Transverse colon (tissue), 4 donors: ENCODE results near the gene FNDC4.

Experiments used
- EP300 ChIP-seq: sonication (generic); formaldehyde crosslinking; IDR thresholded peaks from one replicate; pipeline ENCODE4 v1.6.1; 2017; ENCODE audit warnings: antibody characterized with exemption, low read depth
- POLR2AphosphoS5 ChIP-seq, 3 donors: sonication (generic); formaldehyde crosslinking; IDR thresholded peaks; one replicate each; pipeline ENCODE4 v1.6.1; 2016; ENCODE audit warnings: antibody characterized with exemption in 3 of 3
- TF ChIP-seq, protein P1 (sequence below), 5 experiments: fragments of 200-600 bp in 3 of 5; fragments of 450-650 bp in 2 of 5; sonication (generic) in 3 of 5; IDR thresholded peaks; 1 replicate in 2 of 5; 2 replicates in 3 of 5; pipeline ENCODE4 v1.5.1; 2016 to 2017; ENCODE audit warnings: antibody characterized with exemption in 5 of 5, inconsistent platforms in 3 of 5, mild to moderate bottlenecking in 2 of 5, moderate library complexity in 1 of 5

- TF ChIP-seq, protein P1, sequence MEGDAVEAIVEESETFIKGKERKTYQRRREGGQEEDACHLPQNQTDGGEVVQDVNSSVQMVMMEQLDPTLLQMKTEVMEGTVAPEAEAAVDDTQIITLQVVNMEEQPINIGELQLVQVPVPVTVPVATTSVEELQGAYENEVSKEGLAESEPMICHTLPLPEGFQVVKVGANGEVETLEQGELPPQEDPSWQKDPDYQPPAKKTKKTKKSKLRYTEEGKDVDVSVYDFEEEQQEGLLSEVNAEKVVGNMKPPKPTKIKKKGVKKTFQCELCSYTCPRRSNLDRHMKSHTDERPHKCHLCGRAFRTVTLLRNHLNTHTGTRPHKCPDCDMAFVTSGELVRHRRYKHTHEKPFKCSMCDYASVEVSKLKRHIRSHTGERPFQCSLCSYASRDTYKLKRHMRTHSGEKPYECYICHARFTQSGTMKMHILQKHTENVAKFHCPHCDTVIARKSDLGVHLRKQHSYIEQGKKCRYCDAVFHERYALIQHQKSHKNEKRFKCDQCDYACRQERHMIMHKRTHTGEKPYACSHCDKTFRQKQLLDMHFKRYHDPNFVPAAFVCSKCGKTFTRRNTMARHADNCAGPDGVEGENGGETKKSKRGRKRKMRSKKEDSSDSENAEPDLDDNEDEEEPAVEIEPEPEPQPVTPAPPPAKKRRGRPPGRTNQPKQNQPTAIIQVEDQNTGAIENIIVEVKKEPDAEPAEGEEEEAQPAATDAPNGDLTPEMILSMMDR (IDR thresholded peaks at IDR 0.05) = no peak
- TF ChIP-seq EP300 = no peak
- no peak for TF ChIP-seq POLR2AphosphoS5 (IDR thresholded peaks at IDR 0.05)
Measured at GRCh38 chr2:27493948-27494283, 1.1 kb downstream of the FNDC4 start.
